Right lobe of liver (tissue), 6 donors: ENCODE measurements around the gene TGFBR2. TPM values are rescaled to one million over a fixed set of nuclear protein-coding genes. Genes with fewer than 3 reads are reported as not detected.

Experiments
- ATAC-seq, 4 donors: fragments of 200-7000 bp; cut with Tn5 transposase; one replicate each; pipeline ENCODE4 v1.9.1; 2020; ENCODE audit warnings: mild to moderate bottlenecking in 4 of 4, moderate library complexity in 4 of 4
- DNase-seq, 3 donors: peaks; one replicate each; pipeline ENCODE4 v3.0.0-alpha.2; 2020
- H3K27ac ChIP-seq, 3 donors: fragments of 200-600 bp; one replicate each; pipeline ENCODE4 v1.8.0; 2022
- H3K27me3 ChIP-seq, 2 donors: fragments of 200-600 bp; one replicate each; pipeline ENCODE4 v1.8.0; 2022
- H3K36me3 ChIP-seq, 4 donors: fragments of 200-600 bp; sonication (generic) in 1 of 4; one replicate each; pipeline versions ENCODE4 v1.5.1 to v1.8.0; 2017 to 2022; ENCODE audit warnings: control low read depth in 1 of 4
- H3K4me1 ChIP-seq, 4 donors: fragments of 200-600 bp; sonication (generic) in 1 of 4; one replicate each; pipeline versions ENCODE4 v1.5.1 to v1.8.0; 2017 to 2022; ENCODE audit warnings: control low read depth in 1 of 4
- H3K4me3 ChIP-seq, 3 donors: fragments of 200-600 bp; one replicate each; pipeline ENCODE4 v1.8.0; 2022
- H3K9me3 ChIP-seq, 4 donors: fragments of 200-600 bp; sonication (generic) in 1 of 4; one replicate each; pipeline versions ENCODE4 v1.5.1 to v1.8.0; 2017 to 2022; ENCODE audit warnings: control low read depth in 1 of 4
- CTCF ChIP-seq, 4 donors: fragments of 200-600 bp in 3 of 4; fragments of 450-650 bp in 1 of 4; IDR thresholded peaks; one replicate each; pipeline versions ENCODE4 v1.5.1 to v1.8.0; 2016 to 2022; ENCODE audit warnings: antibody characterized with exemption in 4 of 4, mild to moderate bottlenecking in 2 of 4
- POLR2A ChIP-seq: fragments of 450-650 bp; IDR thresholded peaks from one replicate; pipeline ENCODE4 v1.6.1; 2017; ENCODE audit warnings: antibody characterized with exemption, mild to moderate bottlenecking
- WGBS: methylation state at CpG from one replicate; pipeline ENCODE4 v1.1.6; 2018; ENCODE audit warnings: low coverage, low lambda C conversion rate; ENCODE audit not compliant: insufficient coverage; ENCODE audit errors: missing lambda C conversion rate; 5-methylcytosine and 5-hydroxymethylcytosine counted together
- intact Hi-C, 2 donors: fragments of 100-400 bp; cut with DNase I; formaldehyde crosslinking; loops; one replicate each; pipeline versions ENCODE4 v1.11.2 to v1.14.1; 2022
- total RNA-seq, 6 experiments: library from RNA; depleted of rRNA in 2 of 6; stranded (reverse); fragments of >200 nt in 2 of 6; fragmentation: NEBNext Ultra II Directional in 3 of 6; extraction: Animal tissue kit (Norgen Biotek cat#: 25700) in 3 of 6; gene quantifications; one replicate each; pipeline versions ENCODE4 v1.1.0 to v1.2.4, GENCODE V29; 2016 to 2023
- donor health status: DM: no; HTN: yes; CAD: no.
- donor health status: DM: no; HTN: no; CAD: no.
- donor health status: DM: no; HTN: no; CAD: no.
- donor health status: DM: no; HTN: yes; CAD: no.
- donor health status: DM: no; HTN: yes; CAD: no.

The TGFBR2 gene
- total RNA-seq, 6 experiments from 2014 or later: 24.9 to 52.6 (median 45.5) TPM

GRCh38 chr3:30610702-30611368 is 4.4 kb downstream of the TGFBR2 start:
- no peak for TF ChIP-seq POLR2A
- no peak for TF ChIP-seq CTCF (IDR thresholded peaks at IDR 0.05)
- no peak for DNase-seq
- peaks cover 0 to 37% (median 15%) of the 10 kb centered on the region in 4 donors for H3K4me1 ChIP-seq
- H3K9me3 ChIP-seq: no peaks in the 10 kb centered on the region
- peak overlapping the region in 1 of 3 donors; percentile 0 for H3K27ac ChIP-seq
- no peaks in the 10 kb centered on the region for H3K27me3 ChIP-seq
- 55% methylated on average over 3 of the region's 3 CpGs for WGBS
- H3K4me3 ChIP-seq: no peak overlapping the region
- no peaks in the 10 kb centered on the region for H3K36me3 ChIP-seq
- intact Hi-C loops: no loop called here
- no peak for ATAC-seq

- H3K27ac ChIP-seq: no peak overlapping the region
- ATAC-seq (peak in 1 of 4 donors; percentile 17), DNase-seq (no peak)
- TF ChIP-seq CTCF (IDR thresholded peaks at IDR 0.05): no peak
- no peak for TF ChIP-seq POLR2A
- WGBS: 69% methylated on average over 7 of the region's 7 CpGs
- no peak overlapping the region for H3K4me3 ChIP-seq
- intact Hi-C loops: no loop called here
- H3K27me3 ChIP-seq: no peaks in the 10 kb centered on the region
- H3K9me3 ChIP-seq: no peaks in the 10 kb centered on the region
- H3K4me1 ChIP-seq: peaks cover 0 to 47% (median 15%) of the 10 kb centered on the region in 4 donors
- H3K36me3 ChIP-seq: no peaks in the 10 kb centered on the region
Measured at GRCh38 chr3:30611613-30612436, 5.4 kb downstream of the TGFBR2 start.

GRCh38 chr3:30612437-30613132 is 6.2 kb downstream of the TGFBR2 start:
- intact Hi-C loops: no loop called here
- Histone ChIP-seq H3K36me3 (no peaks in the 10 kb centered on the region), H3K9me3 (no peaks in the 10 kb centered on the region), H3K4me3 (no peak overlapping the region), H3K27me3 (no peaks in the 10 kb centered on the region), H3K4me1 (peaks cover 0 to 51% (median 15%) of the 10 kb centered on the region in 4 donors), H3K27ac (no peak overlapping the region)
- peak in 2 of 4 donors; percentile 26 to 32 for ATAC-seq
- TF ChIP-seq POLR2A: no peak
- TF ChIP-seq CTCF (IDR thresholded peaks at IDR 0.05): no peak
- no peak for DNase-seq
- 56% methylated on average over 3 of the region's 3 CpGs for WGBS

GRCh38 chr3:30613133-30613825 is 6.9 kb downstream of the TGFBR2 start:
- no peak overlapping the region for H3K27ac ChIP-seq
- intact Hi-C loops: no loop called here
- no peak for TF ChIP-seq CTCF (IDR thresholded peaks at IDR 0.05)
- no peak for TF ChIP-seq POLR2A
- H3K27me3 ChIP-seq: no peaks in the 10 kb centered on the region
- DNase-seq (no peak), ATAC-seq (peak in 3 of 4 donors; percentile 29 to 44 (median 33))
- no peak overlapping the region for H3K4me3 ChIP-seq
- H3K9me3 ChIP-seq: no peaks in the 10 kb centered on the region
- WGBS: 22% methylated on average over 2 of the region's 3 CpGs
- peaks cover 0 to 45% (median 15%) of the 10 kb centered on the region in 4 donors for H3K4me1 ChIP-seq
- no peaks in the 10 kb centered on the region for H3K36me3 ChIP-seq
